Body of pancreas (tissue), 4 donors: ENCODE measurements around the gene SLC6A8. TPM values are rescaled to one million over a fixed set of nuclear protein-coding genes. Genes with fewer than 3 reads are reported as not detected.

Experiments used
- ATAC-seq: fragments of 150-250 bp; one replicate; pipeline ENCODE4 v1.9.1; 2016
- DNase-seq, 4 donors: peaks; one replicate each; pipeline ENCODE4 v3.0.0-alpha.2; 2019
- H3K27ac ChIP-seq, 4 donors: fragments of 200-600 bp; sonication (generic); 1 replicate in 3 of 4; 2 replicates in 1 of 4; pipeline versions ENCODE4 v1.5.1 to v1.6.1; 2016 to 2019; ENCODE audit warnings: mild to moderate bottlenecking in 1 of 4, mixed read lengths in 1 of 4, moderate library complexity in 1 of 4
- H3K27me3 ChIP-seq, 2 donors: fragments of 200-600 bp; sonication (generic); one replicate each; pipeline ENCODE4 v1.6.0; 2016; ENCODE audit warnings: mild to moderate bottlenecking in 1 of 2
- H3K36me3 ChIP-seq, 2 donors: fragments of 200-600 bp; sonication (generic); replicated peaks in 1 of 2; 2 replicates each; pipeline ENCODE4 v1.5.1; 2016; ENCODE audit warnings: low read depth in 2 of 2; ENCODE audit not compliant: insufficient read depth in 1 of 2
- H3K4me1 ChIP-seq: fragments of 200-600 bp; sonication (generic); one replicate; pipeline ENCODE4 v1.6.0; 2016
- H3K4me3 ChIP-seq, 2 donors: fragments of 200-600 bp; sonication (generic); 1 replicate in 1 of 2; 2 replicates in 1 of 2; pipeline ENCODE4 v1.5.1; 2016 to 2019
- H3K9me3 ChIP-seq, 3 donors: fragments of 200-600 bp; sonication (generic); 1 replicate in 2 of 3; 2 replicates in 1 of 3; pipeline ENCODE4 v1.5.1; 2016
- POLR2A ChIP-seq, 3 donors: fragments of 450-650 bp; IDR thresholded peaks; one replicate each; pipeline ENCODE4 v1.6.1; 2016; ENCODE audit warnings: antibody characterized with exemption in 3 of 3, mild to moderate bottlenecking in 2 of 3
- WGBS, 2 donors: methylation state at CpG; one replicate each; pipeline ENCODE4 v1.1.5; 2017; 5-methylcytosine and 5-hydroxymethylcytosine counted together
- intact Hi-C: fragments of 100-400 bp; cut with DNase I; formaldehyde crosslinking; loops from one replicate; pipeline ENCODE4 v1.15.1; 2023
- total RNA-seq, 2 donors: library from RNA; depleted of rRNA; stranded (reverse); fragments of >200 nt; gene quantifications; one replicate each; pipeline ENCODE4 v1.1.0, GENCODE V29; 2016
- TF ChIP-seq, protein P1 (sequence below), 7 experiments: fragments of 450-650 bp in 4 of 7; fragments of 200-600 bp in 3 of 7; sonication (generic) in 3 of 7; IDR thresholded peaks; one replicate each; pipeline ENCODE4 v1.5.1; 2016 to 2019; ENCODE audit warnings: antibody characterized with exemption in 7 of 7

The SLC6A8 gene
- total RNA-seq, 2 donors from 2014 or later, result 11.7 to 18.5 TPM

DNA sequence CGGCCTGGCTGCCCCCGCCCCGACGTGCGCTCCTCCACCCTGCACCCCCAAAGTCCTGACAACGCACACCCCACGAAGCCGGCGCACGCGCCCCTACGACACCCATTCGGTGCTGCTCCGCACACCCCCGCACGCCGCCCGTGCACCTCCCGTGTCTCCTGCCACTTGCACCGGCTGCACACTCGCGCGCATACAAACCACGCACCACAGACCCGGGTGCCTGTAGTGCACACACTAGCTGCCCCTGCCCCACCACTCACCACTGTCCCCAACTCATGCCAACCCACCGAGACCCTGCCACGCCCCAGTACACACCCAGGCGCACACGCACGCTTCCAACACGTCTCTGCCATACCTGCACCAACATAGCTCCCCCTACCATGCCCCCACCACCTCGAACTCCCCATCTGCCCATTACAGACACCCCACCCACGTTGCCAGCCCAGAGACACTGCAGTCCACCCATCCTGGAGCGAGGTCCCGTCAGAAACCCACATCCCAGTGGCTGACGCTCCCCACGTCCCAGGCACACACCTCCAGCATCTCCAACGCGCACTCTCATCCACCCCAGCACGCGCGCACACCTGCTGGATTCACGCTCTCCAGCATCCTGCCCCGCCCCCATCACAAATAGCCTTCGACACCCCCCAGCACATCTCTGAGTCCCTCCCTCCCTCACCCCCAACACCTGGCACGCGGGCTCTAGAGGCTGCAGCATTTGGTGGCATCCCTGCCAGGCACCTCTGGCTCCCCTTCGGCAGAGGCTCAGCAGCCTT is 44.9 kb upstream of the SLC6A8 start:
- intact Hi-C loops, result no loop called here

GRCh38 chrX:153643431-153644351 is 44.0 kb upstream of the SLC6A8 start:
- Histone ChIP-seq H3K36me3 (no peaks in the 10 kb centered on the region), H3K27me3 (peaks cover 0 to 5% of the 10 kb centered on the region in 2 donors), H3K9me3 (no peaks in the 10 kb centered on the region), H3K27ac (no peak overlapping the region), H3K4me1 (peaks cover 17% of the 10 kb centered on the region), H3K4me3 (no peak overlapping the region)
- 0 to 2% methylated on average over 10 to 32 of the region's 84 CpGs for WGBS, 2 donors
- TF ChIP-seq, protein P1, sequence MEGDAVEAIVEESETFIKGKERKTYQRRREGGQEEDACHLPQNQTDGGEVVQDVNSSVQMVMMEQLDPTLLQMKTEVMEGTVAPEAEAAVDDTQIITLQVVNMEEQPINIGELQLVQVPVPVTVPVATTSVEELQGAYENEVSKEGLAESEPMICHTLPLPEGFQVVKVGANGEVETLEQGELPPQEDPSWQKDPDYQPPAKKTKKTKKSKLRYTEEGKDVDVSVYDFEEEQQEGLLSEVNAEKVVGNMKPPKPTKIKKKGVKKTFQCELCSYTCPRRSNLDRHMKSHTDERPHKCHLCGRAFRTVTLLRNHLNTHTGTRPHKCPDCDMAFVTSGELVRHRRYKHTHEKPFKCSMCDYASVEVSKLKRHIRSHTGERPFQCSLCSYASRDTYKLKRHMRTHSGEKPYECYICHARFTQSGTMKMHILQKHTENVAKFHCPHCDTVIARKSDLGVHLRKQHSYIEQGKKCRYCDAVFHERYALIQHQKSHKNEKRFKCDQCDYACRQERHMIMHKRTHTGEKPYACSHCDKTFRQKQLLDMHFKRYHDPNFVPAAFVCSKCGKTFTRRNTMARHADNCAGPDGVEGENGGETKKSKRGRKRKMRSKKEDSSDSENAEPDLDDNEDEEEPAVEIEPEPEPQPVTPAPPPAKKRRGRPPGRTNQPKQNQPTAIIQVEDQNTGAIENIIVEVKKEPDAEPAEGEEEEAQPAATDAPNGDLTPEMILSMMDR (IDR thresholded peaks at IDR 0.05), result peak in 2 of 7 experiments; percentile 16 to 24
- TF ChIP-seq POLR2A (IDR thresholded peaks at IDR 0.05), result no peak
- DNase-seq (peak in 1 of 4 donors; percentile 26), ATAC-seq (peak; percentile 35)
- intact Hi-C loops, result no loop called here

More for the DNA sequence above, 44.9 kb upstream of the SLC6A8 start:
- WGBS, 2 donors, result 2 to 6% methylated on average over 17 to 25 of the region's 48 CpGs
- no peak for DNase-seq
- Histone ChIP-seq H3K27me3 (peaks cover 0 to 5% of the 10 kb centered on the region in 2 donors), H3K9me3 (no peaks in the 10 kb centered on the region), H3K27ac (no peak overlapping the region), H3K4me3 (no peak overlapping the region), H3K36me3 (no peaks in the 10 kb centered on the region), H3K4me1 (peaks cover 17% of the 10 kb centered on the region)
- TF ChIP-seq POLR2A (IDR thresholded peaks at IDR 0.05), result no peak
- TF ChIP-seq, protein P1 (IDR thresholded peaks at IDR 0.05), result no peak
- ATAC-seq, result no peak

DNA sequence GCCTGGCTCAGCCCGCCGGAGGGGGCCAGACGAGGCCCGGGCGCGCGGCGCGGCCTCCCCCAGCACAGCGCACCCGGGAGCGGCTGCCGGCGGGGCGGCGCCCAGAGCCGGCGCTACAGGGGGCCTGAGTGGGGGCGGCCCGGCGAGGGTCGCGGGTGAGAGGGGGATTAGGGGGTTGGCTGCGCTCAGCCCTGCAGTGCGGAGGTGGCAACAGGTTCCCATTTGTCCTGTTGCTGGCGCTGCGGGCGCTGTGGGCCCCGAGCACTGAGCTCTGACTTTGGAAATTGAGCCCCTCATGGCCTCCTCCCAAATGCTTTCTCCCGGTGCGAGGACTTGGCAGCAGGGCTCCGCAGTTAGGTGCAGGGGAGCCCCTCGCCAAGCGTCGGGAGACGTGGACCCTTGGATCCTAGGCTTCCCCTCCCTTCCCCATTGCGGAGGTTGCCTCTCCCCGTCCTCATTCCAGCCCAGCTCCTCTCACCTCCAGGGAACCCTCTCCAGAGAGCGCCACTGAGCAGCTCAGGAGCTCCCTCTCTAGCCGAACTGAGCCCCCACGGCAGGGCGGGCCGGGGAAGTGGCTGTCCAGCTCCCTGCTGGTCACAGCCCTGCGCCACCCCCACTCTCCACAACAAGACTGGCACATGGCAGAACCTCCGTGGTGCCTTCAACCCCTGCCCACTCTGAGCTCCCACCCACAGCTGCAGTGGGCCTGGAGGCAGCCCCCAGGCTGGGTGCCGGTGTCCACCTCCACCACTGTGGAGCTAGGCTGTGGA is 43.2 kb upstream of the SLC6A8 start:
- no peak for TF ChIP-seq POLR2A (IDR thresholded peaks at IDR 0.05)
- TF ChIP-seq, protein P1 (IDR thresholded peaks at IDR 0.05), result no peak
- Histone ChIP-seq H3K4me3 (no peak overlapping the region), H3K27me3 (peaks cover 0 to 5% of the 10 kb centered on the region in 2 donors), H3K9me3 (no peaks in the 10 kb centered on the region), H3K27ac (no peak overlapping the region), H3K36me3 (no peaks in the 10 kb centered on the region), H3K4me1 (peaks cover 17% of the 10 kb centered on the region)
- 0% methylated on average over 1 to 3 of the region's 46 CpGs for WGBS, 2 donors
- ATAC-seq (no peak), DNase-seq (no peak)
- intact Hi-C loops, result no loop called here

- no peak for ATAC-seq
- H3K4me3 ChIP-seq, result no peak overlapping the region
- WGBS, 2 donors, result 40 to 76% methylated on average over 1 to 5 of the region's 6 CpGs
- H3K36me3 ChIP-seq, result no peaks in the 10 kb centered on the region
- H3K9me3 ChIP-seq, result no peaks in the 10 kb centered on the region
- TF ChIP-seq, protein P1 (IDR thresholded peaks at IDR 0.05), result no peak
- peaks cover 17% of the 10 kb centered on the region for H3K4me1 ChIP-seq
- no peak for DNase-seq
- intact Hi-C loops, result no loop called here
- no peak overlapping the region for H3K27ac ChIP-seq
- H3K27me3 ChIP-seq, result peaks cover 0 to 5% of the 10 kb centered on the region in 2 donors
Observed at GRCh38 chrX:153645151-153645550, 42.6 kb upstream of the SLC6A8 start.
